Vagina (tissue), 2 donors: ENCODE results near the gene SLC16A8.

ENCODE experiments used
- POLR2AphosphoS5 ChIP-seq, 2 donors: sonication (generic); formaldehyde crosslinking; IDR thresholded peaks; one replicate each; pipeline ENCODE4 v1.9.0; 2017; ENCODE audit warnings: antibody characterized with exemption in 2 of 2, mild to moderate bottlenecking in 2 of 2, low read depth in 1 of 2; ENCODE audit not compliant: insufficient read depth in 1 of 2
- TF ChIP-seq, protein P1 (sequence below), 3 experiments: fragments of 450-650 bp in 2 of 3; fragments of 200-600 bp in 1 of 3; sonication (generic) in 1 of 3; IDR thresholded peaks; one replicate each; pipeline ENCODE4 v1.5.1; 2017 to 2019; ENCODE audit warnings: antibody characterized with exemption in 3 of 3, mild to moderate bottlenecking in 2 of 3, moderate library complexity in 2 of 3

DNA sequence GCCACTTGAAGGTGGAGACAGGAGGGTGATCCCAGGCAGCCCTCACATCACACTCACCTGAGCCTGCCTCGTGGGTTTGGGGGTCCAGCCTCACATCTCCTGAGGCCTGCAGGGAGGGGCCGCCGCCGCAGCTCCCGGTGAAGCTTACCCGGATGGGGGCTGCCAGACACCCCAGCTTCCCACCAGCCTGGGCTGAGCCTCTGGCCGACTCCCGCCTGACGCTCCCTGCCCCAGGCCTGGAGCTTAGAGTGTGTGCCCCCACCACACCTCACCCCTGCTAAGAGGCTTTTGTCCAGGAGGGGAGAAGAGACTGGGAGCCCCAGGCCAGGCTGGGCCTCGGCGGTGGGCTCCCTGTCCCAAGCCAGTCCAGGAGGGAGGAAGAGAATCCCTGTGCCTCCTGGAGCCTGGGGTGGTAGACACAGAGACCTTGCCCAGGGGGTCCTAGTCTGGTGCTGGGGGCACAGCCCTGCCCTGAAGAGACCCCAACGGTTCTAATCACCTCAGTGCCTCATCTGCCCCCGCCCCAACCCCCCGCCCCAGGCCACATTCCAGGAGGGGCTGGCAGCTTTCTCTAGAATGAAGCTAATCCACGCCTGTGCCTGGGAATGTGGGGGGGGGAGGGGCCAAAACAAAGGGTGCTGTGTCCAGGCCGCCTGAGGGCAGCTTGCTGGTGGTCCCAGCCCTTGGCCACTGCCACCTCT is at the start of gene SLC16A8:
- no peak for TF ChIP-seq POLR2AphosphoS5 (IDR thresholded peaks at IDR 0.05; ENCODE audit: insufficient read depth in 1 of 2, low read depth in 1 of 2)
- TF ChIP-seq, protein P1, sequence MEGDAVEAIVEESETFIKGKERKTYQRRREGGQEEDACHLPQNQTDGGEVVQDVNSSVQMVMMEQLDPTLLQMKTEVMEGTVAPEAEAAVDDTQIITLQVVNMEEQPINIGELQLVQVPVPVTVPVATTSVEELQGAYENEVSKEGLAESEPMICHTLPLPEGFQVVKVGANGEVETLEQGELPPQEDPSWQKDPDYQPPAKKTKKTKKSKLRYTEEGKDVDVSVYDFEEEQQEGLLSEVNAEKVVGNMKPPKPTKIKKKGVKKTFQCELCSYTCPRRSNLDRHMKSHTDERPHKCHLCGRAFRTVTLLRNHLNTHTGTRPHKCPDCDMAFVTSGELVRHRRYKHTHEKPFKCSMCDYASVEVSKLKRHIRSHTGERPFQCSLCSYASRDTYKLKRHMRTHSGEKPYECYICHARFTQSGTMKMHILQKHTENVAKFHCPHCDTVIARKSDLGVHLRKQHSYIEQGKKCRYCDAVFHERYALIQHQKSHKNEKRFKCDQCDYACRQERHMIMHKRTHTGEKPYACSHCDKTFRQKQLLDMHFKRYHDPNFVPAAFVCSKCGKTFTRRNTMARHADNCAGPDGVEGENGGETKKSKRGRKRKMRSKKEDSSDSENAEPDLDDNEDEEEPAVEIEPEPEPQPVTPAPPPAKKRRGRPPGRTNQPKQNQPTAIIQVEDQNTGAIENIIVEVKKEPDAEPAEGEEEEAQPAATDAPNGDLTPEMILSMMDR (IDR thresholded peaks at IDR 0.05): no peak
